Loucy (cell line): ENCODE results near the gene HIKESHI.

Source experiments
- EZH2phosphoT487 ChIP-seq: fragments of 200-600 bp; IDR thresholded peaks from 2 replicates; pipeline ENCODE4 v1.6.1; 2018; ENCODE audit warnings: antibody characterized with exemption, mild to moderate bottlenecking, moderate library complexity, borderline replicate concordance
- TF ChIP-seq, protein P1 (sequence below): fragments of 200-600 bp; sonication (generic); conservative IDR thresholded peaks from 2 replicates; pipeline ENCODE4 v1.5.1; 2014; ENCODE audit warnings: mild to moderate bottlenecking, antibody characterized with exemption, low read length

DNA sequence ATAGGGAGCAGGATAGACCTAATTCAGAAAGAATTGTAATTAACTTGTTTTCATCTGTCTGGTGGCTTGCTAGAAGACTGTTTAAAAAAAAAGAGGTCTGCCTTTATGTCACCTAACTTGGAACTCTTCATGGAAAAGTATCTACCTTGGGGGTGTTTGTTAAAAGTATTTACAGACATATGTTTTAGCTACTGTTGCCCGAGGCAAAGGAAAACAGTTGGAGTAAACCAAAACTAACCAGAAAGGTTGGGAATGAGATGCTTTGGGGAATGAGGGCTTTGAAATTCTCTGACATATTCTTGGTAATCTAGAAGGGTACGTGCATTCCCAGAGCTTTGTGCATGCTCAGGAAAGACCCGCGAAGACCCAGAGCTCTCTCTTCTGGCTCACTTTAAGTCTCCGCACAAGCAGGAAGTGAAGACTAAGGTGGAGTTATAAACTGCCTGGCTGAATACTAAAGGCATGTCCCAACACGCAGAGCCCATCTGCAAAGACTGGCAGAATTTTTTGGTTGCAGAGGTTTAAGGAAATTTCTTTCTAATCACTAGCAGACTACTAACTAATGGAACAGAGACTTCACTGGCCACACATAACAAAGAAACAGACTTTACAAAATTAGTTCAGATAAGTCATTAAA, 33.2 kb downstream of the HIKESHI start:
- TF ChIP-seq, protein P1, sequence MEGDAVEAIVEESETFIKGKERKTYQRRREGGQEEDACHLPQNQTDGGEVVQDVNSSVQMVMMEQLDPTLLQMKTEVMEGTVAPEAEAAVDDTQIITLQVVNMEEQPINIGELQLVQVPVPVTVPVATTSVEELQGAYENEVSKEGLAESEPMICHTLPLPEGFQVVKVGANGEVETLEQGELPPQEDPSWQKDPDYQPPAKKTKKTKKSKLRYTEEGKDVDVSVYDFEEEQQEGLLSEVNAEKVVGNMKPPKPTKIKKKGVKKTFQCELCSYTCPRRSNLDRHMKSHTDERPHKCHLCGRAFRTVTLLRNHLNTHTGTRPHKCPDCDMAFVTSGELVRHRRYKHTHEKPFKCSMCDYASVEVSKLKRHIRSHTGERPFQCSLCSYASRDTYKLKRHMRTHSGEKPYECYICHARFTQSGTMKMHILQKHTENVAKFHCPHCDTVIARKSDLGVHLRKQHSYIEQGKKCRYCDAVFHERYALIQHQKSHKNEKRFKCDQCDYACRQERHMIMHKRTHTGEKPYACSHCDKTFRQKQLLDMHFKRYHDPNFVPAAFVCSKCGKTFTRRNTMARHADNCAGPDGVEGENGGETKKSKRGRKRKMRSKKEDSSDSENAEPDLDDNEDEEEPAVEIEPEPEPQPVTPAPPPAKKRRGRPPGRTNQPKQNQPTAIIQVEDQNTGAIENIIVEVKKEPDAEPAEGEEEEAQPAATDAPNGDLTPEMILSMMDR = no peak
- TF ChIP-seq EZH2phosphoT487 = no peak
